Glomerular endothelial cell (primary cell): ENCODE measurements around the gene ANO6. TPM values are rescaled to one million over a fixed set of nuclear protein-coding genes. Genes with fewer than 3 reads are reported as not detected.
"Not testable (repeated sequence)": the region's sequence is repeated elsewhere in the genome, so short reads cannot be mapped to it uniquely, and the experiment has no call there.

Experiments used
- DNase-seq: peaks from one replicate; pipeline ENCODE4 v3.0.0-alpha.2; 2011; ENCODE audit warnings: low read depth, low spot score; ENCODE audit errors: extremely low read depth
- total RNA-seq: library from RNA; depleted of rRNA; stranded (reverse); fragments of >200 nt; gene quantifications from 2 replicates; pipeline ENCODE4 v1.2.3, GENCODE V29; 2015

ANO6 gene
- total RNA-seq, 1 donor from 2014 or later, result 78.2 TPM

DNA sequence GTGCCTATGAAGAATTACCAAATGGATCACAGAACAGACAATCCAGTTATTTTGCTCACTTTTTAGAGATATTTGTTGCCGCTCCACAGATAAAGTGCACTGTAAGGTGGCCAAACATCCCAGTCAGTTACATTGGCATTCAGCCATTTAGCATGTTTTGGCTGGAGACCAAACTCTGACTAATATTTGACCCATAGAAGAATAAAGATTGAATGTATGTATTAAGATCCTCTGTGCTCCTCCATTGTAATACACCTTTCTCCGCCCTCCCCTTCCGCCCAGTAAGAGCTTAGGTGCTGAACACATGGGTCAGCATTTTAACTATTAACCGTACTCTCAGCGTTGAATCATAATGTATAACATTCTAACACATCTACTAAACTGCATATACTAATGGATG lies 163.4 kb downstream of the ANO6 start:
- DNase-seq, result peak; percentile 63

DNA sequence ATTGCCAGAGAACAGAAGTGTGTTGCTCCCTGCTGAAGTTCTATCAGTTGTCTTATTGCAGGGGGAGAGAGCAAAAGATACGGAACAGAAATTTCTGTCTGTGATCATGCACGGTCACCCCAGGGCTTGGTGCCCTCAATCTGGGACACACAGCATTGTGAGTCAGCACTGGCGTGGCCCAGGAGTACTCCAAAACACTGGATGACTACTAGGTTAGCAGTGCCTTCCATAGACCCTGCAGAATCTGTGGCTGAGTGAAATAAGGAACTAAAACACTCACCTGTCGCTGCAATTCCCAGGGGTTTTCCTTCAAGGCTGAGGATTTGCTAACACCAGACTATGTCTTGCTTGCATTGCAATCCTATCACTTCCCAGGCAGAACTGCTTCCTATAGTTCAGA lies 165.5 kb downstream of the ANO6 start:
- no peak for DNase-seq

DNA sequence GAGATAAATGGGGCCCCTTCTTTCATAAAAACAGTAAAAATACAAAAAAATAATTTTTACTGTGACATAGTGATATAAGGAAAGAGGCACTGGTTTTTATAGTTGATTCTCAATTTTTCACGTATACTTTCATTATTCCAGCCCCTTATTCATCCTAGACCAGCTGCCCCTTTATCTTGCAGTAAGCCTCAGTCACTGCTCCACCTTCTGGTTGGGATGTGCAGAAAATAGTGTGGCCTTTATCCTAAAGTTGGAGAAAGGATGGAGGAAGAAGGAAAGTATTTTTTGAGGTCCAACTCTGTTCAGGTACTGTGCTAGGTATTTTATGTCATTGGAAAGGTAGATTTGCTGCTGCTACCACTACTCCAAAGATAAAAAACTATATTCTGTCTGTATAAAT lies 172.7 kb downstream of the ANO6 start:
- peak; percentile 20 for DNase-seq

DNA sequence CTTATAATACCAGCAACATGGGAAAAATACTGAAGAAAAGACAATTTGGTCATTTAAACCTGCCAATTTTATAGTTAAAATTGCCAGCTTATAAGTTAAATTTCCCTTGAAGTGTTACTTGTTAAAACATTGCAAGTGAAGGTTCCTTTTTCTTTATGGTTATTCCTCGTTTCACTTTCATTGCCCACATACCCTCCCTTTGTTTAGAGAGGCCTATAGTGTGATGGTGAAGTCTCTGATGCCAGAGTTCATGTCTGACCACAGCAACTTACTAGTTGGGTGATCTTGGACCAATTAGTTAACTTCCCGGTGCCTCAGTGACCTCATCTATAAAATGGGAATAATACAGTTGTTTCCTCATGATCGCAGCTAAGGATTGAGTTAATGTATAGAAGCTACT lies 173.5 kb downstream of the ANO6 start:
- DNase-seq, result no peak

DNA sequence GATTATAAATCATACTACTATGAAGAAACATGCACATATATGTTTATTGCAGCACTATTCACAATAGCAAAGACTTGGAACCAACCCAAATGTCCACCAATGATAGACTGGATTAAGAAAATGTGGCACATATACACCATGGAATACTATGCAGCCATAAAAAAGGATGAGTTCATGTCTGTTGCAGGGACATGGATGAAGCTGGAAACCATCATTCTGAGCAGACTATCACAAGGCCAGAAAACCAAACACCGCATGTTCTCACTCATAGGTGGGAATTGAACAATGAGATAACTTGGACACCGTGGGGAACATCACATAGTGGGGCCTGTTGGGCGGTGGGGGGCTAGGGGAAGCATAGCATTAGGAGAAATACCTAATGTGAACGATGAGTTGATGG lies 181.6 kb downstream of the ANO6 start:
- not testable (repeated sequence) for DNase-seq

DNA sequence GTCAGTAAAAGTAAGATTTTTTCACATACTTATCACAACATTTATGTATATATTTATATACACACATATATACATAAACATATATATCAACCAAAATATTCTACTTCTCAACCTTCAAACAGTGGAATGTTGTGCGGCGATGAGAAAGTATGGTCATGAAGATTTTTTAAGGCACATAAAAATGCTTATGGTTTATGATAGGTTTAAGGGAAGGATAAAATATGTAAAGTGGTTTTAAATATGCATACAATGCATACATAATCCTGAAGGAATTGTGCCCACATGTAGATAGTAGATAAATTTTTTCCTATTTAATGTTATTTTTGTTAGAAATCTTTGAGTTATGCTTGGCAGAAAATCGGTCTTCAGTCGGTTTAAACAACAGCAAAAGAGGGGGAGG lies 182.7 kb downstream of the ANO6 start:
- no peak for DNase-seq

DNA sequence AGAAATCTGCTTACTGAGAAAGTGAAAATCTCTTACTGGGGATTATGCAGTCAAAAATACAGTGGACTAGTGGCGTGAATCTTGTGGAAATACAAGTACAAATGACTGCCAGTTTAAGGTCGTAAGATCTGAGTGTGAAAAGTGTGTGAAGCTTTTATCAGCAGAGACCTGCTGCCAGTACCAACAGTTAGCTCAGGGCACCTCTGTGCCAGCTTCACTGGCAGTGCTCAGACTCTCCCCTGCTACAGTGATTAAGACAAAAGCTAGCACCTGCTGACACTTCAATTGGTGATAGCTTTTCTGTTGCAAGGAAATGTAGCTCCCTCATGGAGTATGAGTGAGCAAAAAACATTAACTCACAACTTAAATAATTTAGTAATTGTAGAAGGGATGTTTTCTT lies 185.1 kb downstream of the ANO6 start:
- DNase-seq, result no peak

DNA sequence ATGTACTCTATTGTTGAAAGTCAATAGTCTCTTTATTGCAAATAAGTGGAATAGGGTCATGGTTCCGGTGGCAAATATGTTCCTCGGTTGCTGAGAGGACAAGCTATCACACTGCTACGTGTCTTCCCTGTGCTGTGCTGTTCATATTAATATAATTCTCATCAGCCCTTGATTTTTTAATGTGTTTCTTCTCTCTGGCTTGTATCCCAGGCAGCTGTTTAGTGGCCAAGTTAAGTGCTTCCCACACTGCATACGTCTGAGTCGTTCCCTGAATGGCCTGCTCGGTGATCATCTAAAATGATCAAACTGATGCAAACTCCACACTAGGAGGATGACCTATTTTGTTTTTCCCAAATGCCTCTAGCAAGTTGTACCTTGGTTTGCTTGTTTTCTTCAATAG lies 186.4 kb downstream of the ANO6 start:
- no peak for DNase-seq

DNA sequence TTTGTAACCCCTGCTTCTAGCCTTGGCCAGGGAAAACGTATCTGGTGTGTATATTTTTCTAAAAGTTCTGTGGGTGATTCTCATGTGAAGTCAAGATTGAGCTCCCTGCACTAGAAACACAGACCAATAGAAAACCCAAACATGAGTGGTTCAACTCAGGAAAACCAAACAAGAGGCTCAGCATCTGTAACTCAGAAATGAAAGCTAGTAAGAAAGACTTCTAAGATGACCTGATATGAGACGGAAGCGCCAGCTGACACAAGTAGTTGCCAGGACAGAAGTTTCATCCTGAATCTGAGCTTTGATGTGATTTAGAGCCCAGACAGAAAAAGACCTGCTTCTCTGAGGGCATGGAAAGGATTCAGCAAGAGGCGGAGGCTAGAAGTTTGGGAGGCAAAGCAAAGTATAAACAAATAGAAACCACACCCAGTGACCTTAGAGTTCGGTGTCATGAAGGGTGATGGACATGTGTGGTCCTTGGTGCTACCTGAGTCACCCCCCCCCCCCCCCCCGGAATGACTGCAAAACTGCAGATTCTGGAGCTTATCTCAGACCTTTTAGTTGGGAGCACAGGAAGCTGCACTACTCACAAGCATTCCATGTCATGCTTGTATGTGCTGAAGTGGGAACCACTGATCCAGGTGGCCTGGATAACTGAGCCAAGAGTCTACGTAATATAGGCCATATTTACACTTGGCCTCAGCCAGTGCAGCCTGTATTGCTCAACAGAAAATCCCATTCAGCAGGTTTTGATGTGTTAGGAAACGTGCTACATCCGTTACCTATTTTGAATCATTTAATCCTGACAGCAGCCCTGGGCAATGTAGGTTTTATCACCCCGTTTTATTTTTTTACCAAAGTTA lies 191.3 kb downstream of the ANO6 start:
- no peak for DNase-seq

DNA sequence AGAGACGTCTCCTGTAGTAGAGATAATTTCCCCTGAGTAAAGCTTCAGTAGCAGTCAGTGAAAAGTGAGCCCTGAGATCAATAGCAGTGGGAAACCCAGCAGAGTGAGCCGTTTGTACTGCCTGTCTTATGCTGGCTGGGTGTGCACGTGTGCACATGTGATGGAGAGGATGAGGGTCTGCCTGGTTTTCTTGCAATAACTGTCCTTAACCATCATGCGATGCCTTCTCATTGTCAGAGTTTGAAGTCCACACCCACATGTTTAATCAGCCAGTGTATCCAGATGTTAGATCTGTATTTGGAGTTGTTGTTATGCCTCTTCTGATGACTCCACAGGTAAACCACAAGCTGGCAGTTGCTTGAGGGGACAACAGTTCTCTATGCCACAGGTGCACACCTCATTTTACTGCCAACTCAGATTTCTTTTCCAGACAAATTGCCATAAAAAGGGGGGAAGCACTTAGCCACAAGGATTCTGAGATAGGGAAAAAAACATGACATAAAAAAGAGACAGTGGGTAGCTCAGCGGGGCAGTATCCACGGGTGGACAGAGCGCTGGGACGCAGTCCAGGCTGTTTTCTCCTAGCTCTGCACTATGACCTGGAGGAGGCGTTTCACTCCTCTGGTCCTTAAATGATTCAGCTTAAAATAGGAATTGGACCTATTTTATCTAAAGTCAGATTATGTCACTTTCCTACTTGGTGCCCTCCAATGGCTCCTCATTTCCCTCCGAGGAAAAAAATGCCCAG lies 192.3 kb downstream of the ANO6 start:
- no peak for DNase-seq

DNA sequence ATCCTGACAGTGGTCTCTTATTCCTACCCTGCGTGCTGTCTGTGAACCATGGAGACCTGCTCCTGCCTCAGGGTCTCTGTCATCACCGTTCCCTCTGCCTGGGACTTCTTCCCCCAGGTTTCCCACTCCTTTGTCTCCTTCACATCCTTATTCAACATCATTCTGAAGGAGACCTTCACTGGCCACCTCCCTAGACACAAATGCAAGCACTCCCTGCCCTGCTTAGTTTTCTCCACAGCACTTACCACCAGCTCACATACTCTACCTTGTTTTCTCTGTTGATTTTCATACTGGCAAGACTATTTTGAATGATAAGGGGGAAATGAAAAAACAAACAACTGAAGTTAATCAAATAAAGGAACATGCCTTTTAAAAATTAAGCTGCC lies 192.8 kb downstream of the ANO6 start:
- no peak for DNase-seq

DNA sequence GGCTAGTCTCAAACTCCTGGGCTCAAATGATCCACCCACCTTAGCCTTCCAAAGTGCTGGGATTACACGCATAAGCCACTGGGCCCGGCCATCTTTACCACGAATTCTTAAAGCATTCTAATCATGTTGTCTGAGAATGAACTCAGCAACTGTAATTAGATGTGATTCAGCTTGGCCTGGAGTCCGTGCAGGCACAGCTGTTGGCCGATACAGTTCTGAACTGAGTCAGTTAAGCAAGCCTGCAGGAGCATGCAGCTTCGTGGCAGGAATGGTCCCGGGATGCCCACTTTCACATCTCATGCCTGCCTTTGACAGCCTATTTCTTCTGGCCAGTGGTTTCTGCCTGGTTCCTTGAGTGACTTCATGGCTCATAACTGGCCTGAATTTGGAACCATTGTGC lies 194.1 kb downstream of the ANO6 start:
- DNase-seq, result no peak

DNA sequence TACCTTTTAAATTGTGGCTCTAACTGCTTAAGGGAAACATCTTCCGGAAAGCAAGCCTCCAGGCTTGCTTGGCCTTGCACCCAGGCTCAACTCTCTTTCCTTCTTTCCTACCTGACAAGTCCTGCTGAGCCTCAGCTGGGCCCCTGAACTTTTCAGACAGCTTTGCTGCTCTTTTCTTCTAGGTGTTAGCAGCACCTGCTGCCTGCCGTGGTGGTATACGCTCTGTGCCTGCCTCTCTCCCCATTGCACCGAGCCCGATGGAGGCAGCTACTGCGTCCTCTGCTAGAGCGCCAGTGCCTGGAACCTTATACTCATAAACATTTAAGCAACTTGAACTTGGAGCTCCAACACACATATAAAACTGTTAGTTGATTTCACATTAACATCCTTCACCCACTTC lies 195.7 kb downstream of the ANO6 start:
- DNase-seq, result no peak

DNA sequence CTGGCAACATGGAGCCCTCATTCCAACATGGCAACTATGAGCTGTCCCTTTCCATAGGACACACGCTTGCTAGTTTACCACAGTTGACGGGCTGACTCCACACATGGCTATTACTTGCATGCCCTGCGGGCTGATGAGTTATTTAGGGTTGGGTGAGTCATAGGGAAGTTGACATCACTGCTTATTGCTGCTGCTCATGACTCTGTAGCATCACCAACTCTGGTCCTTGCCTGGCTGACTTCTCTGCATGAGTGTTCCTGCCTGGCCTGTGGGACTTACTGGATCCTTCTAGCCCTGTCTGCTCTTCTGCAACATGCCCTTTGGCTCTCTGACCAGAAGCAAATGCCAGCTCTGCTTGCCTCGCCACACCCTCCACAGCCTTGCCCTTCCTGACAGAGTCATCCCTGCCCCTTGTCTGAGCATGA lies 199.5 kb downstream of the ANO6 start:
- peak; percentile 68 for DNase-seq

DNA sequence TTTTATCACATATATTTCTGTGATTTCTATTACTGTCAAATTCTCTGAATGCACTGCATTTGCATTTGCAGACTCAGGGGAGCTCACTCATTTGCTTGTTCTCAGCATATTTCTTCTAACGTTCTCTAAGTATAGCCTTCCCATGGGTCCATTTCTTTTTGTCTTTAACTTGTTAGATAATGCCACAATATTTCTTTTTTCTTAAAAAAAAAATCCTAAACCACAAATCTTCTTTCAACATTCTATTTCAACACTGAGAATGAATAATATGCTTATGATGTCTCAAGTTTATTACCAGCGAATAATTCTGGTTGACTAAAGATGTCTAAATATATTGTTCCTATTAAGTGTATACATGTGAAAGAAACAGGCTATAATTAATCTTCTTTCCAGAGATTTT lies 200.2 kb downstream of the ANO6 start:
- DNase-seq, result no peak

DNA sequence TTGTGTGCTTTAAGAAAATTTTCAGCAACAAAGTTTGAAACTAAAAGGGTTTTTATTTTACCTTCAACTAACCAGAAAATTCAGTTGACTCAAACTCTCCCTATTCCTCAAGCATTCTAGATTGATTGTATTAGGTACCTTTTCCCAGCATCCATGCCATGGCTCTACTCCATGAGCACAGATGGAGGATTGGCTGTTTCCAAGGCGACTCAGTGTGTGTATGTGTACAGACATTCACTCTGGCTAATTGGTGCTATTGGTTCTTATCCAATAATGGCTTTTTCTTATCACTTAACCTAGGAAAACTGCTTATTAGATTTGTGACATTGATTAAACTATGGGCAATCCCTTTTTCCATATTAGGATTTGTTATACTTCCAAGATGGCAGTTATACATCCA lies 202.6 kb downstream of the ANO6 start:
- DNase-seq, result no peak

DNA sequence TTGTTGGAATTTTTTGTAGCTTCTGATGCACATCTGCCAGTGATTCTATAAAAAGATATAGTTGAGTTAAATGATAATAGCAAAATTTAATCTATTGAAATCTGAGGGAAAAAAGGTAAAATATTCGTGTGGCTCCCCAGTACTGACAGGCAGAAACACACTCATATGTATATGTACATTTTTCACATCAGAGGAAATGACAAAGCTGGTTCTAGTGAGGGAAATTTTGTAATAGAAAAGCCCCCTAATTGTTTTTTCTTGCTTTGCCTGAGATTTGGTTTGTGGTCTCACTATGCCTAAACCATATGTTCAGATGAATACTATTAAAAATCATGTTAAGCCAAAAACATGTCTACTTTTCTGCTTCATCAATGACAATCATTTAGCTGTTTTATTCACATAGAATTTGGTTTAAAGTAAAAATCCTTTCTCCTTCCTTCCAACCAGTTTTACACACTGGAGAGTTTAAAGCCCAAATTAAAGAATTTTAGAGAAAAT lies 203.5 kb downstream of the ANO6 start:
- DNase-seq, result no peak

DNA sequence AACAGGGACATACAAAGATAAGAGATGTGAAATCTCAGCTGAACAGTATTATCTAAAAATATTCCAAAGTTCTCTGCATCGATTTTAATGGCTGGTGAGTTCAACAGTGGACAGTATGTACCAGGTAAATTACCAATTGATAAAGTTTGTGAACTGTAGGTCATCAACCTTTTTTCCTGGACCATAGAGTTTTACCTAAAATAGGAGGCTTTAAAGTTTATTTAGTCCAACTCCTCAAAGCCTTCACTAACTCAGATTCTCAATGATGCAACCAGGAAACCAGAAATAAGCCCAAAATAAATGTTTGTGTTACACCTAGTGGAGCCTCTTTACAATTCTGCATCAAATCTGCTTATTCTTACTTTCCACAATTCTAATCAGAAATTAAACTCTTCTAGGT lies 205.8 kb downstream of the ANO6 start:
- no peak for DNase-seq

DNA sequence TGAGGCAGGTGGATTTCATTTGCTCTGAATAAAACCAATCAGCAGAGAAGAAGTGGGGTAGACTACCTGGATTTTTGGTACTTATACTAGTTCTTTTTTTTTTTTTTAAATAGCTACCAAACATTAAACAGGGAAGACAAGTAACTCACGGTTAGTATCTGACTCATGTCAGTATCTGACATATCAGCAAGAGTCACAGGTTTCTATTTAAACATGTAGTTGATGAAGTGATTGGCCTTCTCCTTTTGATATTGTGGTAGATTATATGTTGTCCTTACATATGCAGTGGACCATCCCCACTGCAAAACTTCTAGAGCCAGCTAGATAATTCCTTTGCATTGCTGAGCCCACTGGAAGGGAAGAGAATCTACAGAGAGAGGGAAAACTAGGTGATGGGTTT lies 208.0 kb downstream of the ANO6 start:
- no peak for DNase-seq

DNA sequence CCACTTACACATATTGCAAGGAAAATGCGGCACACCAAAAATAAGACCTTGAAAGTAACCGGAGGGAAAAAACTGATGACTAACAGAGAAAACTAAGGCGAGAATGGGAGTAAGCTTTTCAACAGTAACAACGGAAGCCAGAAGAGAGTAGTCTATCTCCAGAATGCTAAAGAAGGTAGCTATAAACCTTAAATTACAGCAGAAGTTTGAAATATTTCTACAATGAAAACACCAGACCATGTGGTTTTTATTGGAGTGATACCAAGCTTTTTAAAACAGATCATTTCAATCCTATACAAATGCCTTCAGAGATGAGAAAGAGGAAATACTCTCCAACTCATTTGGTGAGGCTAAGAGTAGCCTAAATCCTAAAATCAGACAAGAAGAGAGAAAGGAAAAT lies 209.5 kb downstream of the ANO6 start:
- no peak for DNase-seq

DNA sequence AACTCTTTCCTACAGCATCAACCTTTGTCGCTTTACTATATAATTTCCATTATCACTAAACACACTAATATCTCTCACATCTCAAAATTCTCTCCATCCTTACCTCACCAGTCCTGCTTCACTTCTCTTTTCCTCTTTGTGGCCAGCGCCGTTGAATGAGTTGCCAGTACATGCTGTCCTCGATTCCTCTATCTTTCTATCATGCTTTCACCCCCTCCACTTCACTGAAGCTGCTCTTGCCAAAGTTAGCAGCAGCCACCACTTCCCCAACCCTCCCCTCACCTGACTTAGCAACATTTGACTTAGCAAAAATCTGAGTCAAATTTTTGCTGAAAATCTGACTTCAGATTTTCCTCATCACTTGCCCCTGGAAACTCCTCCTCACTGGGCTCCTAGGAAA lies 210.4 kb downstream of the ANO6 start:
- DNase-seq, result no peak

DNA sequence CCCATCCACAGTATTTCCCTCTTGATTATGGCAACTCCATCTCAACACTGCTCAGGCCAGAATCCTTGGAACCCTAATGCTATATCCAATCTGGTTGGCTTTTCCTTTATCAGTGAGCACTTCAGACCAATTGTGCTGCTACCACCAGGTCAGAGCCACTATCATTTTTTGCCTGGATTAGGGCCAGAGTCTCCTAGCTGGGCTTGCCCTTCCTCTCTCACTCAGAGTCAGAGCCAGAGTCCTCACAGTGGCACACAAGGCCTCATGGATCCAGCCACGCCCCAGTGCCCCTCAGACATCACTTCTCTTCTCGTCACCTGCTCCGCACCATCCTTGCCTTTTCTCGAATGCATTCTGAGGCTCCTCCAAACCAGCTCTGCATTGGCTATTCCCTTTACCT lies 211.1 kb downstream of the ANO6 start:
- no peak for DNase-seq
